AG09309 (cell line): ENCODE data around the gene WDR33.

Experiments
- DNase-seq: peaks from one replicate; pipeline ENCODE4 v3.0.0-alpha.2; 2010; ENCODE audit warnings: low read depth
- H3K4me3 ChIP-seq: 2 replicates; pipeline ENCODE4 v1.5.1; 2011; ENCODE audit warnings: mild to moderate bottlenecking, low read depth, low read length, moderate library complexity; ENCODE audit not compliant: control insufficient read depth
- TF ChIP-seq, protein P1 (sequence below): IDR thresholded peaks from 2 replicates; pipeline ENCODE4 v1.5.1; 2011; ENCODE audit warnings: mild to moderate bottlenecking, low read depth, low read length, inconsistent platforms; ENCODE audit not compliant: insufficient read depth, control insufficient read depth; ENCODE audit errors: missing control alignments

The WDR33 gene

DNA sequence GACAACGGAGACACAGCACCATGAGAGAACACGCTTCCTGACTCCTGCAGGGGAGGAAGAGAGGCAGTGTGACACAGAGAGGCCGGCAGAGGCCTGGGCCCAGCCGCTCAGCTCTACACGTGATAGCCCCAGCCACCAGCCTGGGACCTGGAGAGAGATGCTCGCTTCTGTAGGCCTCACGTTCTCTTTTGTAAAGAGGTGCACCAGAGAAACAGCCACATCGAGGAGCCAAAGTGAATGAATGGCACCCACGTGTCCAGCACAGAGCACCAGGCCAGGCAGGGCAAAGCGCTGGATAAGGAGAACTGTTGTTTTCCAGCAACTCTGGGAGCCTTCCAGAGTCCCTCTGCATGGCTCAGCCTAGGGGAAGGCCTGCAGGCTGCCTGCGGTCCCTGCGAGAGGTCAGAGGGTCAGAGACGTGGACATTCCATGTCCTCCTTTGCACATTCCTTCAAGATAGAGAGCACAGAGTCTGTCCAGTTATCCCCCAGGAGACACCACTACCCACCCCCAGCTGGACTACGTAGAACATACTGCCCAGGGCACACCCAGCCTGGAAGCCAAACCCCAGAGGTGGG is 149.8 kb downstream of the WDR33 start:
- no peak overlapping the region for H3K4me3 ChIP-seq
- TF ChIP-seq, protein P1, sequence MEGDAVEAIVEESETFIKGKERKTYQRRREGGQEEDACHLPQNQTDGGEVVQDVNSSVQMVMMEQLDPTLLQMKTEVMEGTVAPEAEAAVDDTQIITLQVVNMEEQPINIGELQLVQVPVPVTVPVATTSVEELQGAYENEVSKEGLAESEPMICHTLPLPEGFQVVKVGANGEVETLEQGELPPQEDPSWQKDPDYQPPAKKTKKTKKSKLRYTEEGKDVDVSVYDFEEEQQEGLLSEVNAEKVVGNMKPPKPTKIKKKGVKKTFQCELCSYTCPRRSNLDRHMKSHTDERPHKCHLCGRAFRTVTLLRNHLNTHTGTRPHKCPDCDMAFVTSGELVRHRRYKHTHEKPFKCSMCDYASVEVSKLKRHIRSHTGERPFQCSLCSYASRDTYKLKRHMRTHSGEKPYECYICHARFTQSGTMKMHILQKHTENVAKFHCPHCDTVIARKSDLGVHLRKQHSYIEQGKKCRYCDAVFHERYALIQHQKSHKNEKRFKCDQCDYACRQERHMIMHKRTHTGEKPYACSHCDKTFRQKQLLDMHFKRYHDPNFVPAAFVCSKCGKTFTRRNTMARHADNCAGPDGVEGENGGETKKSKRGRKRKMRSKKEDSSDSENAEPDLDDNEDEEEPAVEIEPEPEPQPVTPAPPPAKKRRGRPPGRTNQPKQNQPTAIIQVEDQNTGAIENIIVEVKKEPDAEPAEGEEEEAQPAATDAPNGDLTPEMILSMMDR, result no peak
- no peak for DNase-seq

DNA sequence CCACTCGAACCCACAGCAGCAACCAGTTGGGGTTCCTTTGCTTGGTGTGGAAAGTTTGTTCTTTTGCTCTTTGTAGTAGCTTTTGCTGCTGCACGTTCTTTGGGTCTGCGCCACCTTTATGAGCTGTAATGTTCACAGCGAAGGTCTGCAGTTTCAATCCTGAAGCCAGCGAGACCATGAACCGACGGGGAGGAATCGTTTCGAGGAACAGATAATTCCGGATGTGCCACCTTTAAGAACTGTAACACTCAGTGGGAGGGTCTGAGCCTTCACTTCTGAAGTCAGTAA is 150.7 kb downstream of the WDR33 start:
- no peak overlapping the region for H3K4me3 ChIP-seq
- TF ChIP-seq, protein P1, result no peak

DNA sequence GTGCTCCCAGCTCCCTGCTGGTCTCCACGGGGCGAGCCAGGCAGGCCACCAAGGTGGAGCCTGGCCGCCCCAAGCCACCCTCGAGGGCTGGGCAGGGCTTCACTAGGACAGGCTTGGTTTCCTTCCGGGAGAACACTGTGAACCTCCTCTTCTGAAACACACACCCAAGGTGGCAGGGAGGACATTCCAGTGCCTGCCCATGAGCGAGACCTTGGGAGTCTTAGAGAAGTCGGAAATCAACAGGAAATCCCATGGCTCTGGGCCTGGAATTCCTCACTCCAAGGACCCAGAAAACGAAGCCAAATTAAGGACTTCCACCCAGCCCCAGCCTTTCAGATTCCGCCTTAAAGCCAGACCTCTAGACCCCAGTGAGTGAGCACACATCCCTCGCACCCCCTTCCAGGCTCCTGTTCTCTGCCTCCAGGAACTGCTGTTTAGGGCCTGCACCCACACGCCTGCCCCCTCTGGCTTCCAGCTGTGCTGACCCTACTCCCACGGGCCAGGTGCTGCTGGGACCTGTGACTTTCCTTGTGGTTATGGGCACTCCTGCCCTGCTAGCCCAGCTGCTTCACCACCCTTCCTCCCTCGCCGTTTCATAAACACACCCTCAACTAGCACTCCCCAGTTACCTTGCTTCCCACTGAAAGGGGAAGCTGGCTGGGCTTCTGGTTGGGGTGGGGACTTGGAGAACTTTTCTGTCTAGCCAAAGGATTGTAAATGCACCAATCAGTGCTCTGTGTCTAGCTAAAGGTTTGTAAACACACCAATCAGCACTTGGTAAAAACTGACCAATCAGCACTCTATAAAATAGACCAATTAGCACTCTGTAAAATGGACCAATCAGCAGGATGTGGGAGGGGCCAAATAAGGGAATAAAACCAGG is 151.3 kb downstream of the WDR33 start:
- TF ChIP-seq, protein P1, result no peak
- no peak overlapping the region for H3K4me3 ChIP-seq
- DNase-seq, result no peak

More for the DNA sequence above, 150.7 kb downstream of the WDR33 start:
- DNase-seq, result no peak

DNA sequence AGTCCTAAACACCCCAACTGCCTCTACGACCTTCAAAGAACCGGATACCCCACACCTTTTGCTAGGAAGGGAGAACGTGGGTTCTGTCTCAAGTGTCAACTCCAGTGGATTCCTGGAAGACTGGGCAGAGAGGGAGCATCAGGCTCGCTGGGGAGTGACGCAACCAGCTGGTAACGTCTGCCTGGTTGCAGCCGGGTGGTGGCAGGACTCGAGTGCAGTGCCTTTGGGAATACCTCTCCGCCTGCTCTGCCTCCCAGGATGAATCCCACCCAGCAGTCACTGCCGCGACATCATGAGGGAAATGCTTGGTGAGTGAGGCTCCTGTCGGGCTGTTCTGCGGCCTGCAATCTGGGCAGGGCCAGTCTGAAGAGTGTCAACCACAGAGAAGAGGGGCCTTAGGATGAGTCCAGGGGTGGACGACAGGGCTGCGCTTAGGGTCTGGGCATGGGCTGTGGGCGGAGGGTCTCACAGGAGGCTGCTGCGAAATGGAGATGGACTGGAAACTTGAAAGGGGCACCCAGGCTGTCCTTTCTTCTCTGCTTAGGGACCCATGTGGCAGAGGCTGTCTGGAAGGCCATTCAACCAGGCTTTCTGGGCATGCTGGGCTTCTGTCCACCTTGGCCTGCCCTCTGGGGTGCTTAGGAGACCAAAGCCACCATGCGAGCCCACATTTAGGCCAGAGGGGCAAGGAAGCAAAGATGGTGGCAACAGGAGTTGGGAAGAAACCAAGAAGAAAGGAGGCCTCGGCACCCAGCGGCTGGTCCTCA is 152.1 kb downstream of the WDR33 start:
- no peak overlapping the region for H3K4me3 ChIP-seq
- no peak for DNase-seq
- TF ChIP-seq, protein P1, result no peak

DNA sequence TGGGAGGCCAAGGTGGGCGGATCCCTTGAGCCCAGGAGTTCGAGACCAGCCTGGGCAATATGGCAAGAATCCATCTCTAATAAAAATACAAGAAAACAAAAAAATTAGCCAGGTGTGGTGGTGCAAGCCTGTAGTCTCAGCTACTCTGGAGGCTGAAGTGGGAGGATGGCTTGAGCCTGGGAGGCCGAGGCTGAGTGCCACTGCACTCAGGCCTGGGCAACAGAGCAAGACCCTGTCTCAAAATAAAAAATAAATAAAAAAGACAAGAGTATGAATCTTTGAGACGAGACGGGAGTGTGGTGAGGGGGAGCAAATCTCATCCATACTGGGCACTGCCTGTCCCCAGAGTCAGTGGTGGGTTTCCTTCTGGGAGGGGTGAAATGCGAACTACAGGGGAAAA is 152.8 kb downstream of the WDR33 start:
- DNase-seq, result no peak
- no peak overlapping the region for H3K4me3 ChIP-seq
- TF ChIP-seq, protein P1, result no peak

DNA sequence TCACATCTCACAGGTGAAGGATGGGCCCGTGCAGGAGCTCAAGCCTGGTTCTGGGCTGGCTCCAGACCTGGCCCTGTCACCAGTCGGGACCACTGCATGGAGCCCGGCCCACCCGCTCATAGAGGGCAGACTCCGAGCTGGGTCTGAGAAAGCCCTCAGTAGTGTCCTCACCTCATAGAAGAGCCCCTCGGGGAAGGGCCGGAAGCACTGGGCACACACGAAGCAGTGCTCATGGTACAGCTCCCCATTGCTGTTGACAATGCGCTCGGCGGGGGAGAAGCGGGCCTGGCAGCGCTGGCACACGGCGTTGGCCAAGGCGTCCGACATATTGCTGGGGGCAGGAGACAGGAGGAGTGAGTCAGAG is 153.8 kb downstream of the WDR33 start:
- TF ChIP-seq, protein P1, result no peak
- DNase-seq, result no peak
- H3K4me3 ChIP-seq, result no peak overlapping the region
